ENCODE measurements around the gene ELK4. TPM values are rescaled to one million over a fixed set of nuclear protein-coding genes. Genes with fewer than 3 reads are reported as not detected.

ELK4 gene
- total RNA-seq, 1 experiment from 2014 or later = 39.0 TPM

GRCh38 chr1:205620269-205620668 is 11.5 kb downstream of the ELK4 start:
- Mint-ChIP-seq H3K9me3 (no peaks in the 10 kb centered on the region), H3K4me3 (no peak overlapping the region), H3K27ac (peak overlapping the region; percentile 33), H3K36me3 (peaks cover 58% of the 10 kb centered on the region), H3K4me1 (peaks cover 5% of the 10 kb centered on the region; the same call in 1 of the 2 replicates), H3K27me3 (ENCODE audit: low read depth) (no peaks in the 10 kb centered on the region)
- ATAC-seq (no peak), DNase-seq (ENCODE audit: low spot score) (no peak)
- no peak for TF ChIP-seq ZNF281 (CRISPR knock-in tag; IDR thresholded peaks at IDR 0.05)
- no peak for TF ChIP-seq NR3C1 (CRISPR knock-in tag; conservative IDR thresholded peaks at IDR 0.05; ENCODE audit: low read depth)
- no peak for TF ChIP-seq ZNF396 (CRISPR knock-in tag; IDR thresholded peaks at IDR 0.05; ENCODE audit: borderline replicate concordance)
- no peak for TF ChIP-seq AR (CRISPR knock-in tag; IDR thresholded peaks at IDR 0.05)
- TF ChIP-seq ATF6 (CRISPR knock-in tag; IDR thresholded peaks at IDR 0.05) = no peak
- TF ChIP-seq TP53 (CRISPR knock-in tag; IDR thresholded peaks at IDR 0.05) = no peak
- no peak for TF ChIP-seq FOXP1 (CRISPR knock-in tag; IDR thresholded peaks at IDR 0.05; ENCODE audit: borderline replicate concordance)
- TF ChIP-seq FOXJ3 (CRISPR knock-in tag; IDR thresholded peaks at IDR 0.05; ENCODE audit: borderline replicate concordance) = no peak
- POLR2A ChIA-PET = no interaction called here
- CTCF ChIA-PET = interaction anchor here (0.7 kb wide), 1 partner anchor 29 kb away, joined by 3 read pairs; no protein-coding TSS in a partner anchor

- ChIA-PET POLR2A (no interaction called here), CTCF (no interaction called here)
- ATAC-seq (no peak), DNase-seq (ENCODE audit: low spot score) (no peak)
- H3K36me3 Mint-ChIP-seq = peaks cover 62% of the 10 kb centered on the region
- TF ChIP-seq E2F5 (CRISPR knock-in tag; IDR thresholded peaks at IDR 0.05) = no peak
- no peak overlapping the region for H3K4me3 Mint-ChIP-seq
- H3K9me3 Mint-ChIP-seq = no peaks in the 10 kb centered on the region
- H3K27me3 Mint-ChIP-seq (ENCODE audit: low read depth) = no peaks in the 10 kb centered on the region
- H3K27ac Mint-ChIP-seq = no peak overlapping the region
- H3K4me1 Mint-ChIP-seq = no peaks in the 10 kb centered on the region
These were observed 12.4 kb downstream of the ELK4 start for GRCh38 chr1:205619376-205619775.

- ATAC-seq (no peak), DNase-seq (ENCODE audit: low spot score) (no peak)
- ChIA-PET POLR2A (no interaction called here), CTCF (no interaction called here)
- no peak overlapping the region for H3K4me3 Mint-ChIP-seq
- H3K27me3 Mint-ChIP-seq (ENCODE audit: low read depth) = no peaks in the 10 kb centered on the region
- H3K9me3 Mint-ChIP-seq = no peaks in the 10 kb centered on the region
- H3K4me1 Mint-ChIP-seq = no peaks in the 10 kb centered on the region
- H3K36me3 Mint-ChIP-seq = peaks cover 58% of the 10 kb centered on the region
- H3K27ac Mint-ChIP-seq = no peak overlapping the region
- TF ChIP-seq ETV6 (CRISPR knock-in tag; IDR thresholded peaks at IDR 0.05) (no peak), MXD4 (CRISPR knock-in tag; IDR thresholded peaks at IDR 0.05; ENCODE audit: borderline replicate concordance) (no peak), PRDM15 (CRISPR knock-in tag; IDR thresholded peaks at IDR 0.05) (no peak), ZNF425 (CRISPR knock-in tag; conservative IDR thresholded peaks at IDR 0.05) (no peak), FOXP1 (CRISPR knock-in tag; IDR thresholded peaks at IDR 0.05; ENCODE audit: borderline replicate concordance) (no peak), OVOL2 (CRISPR knock-in tag; IDR thresholded peaks at IDR 0.05; ENCODE audit: borderline replicate concordance) (no peak), TCF7 (CRISPR knock-in tag; IDR thresholded peaks at IDR 0.05; ENCODE audit: low read depth) (no peak), JAZF1 (CRISPR knock-in tag; IDR thresholded peaks at IDR 0.05) (no peak), NR3C1 (CRISPR knock-in tag; conservative IDR thresholded peaks at IDR 0.05; ENCODE audit: low read depth) (no peak)
These were observed 15.1 kb downstream of the ELK4 start for GRCh38 chr1:205616563-205617293.

Measured in WTC11 (cell line).